22Rv1 (cell line): ENCODE data around the gene HDGFL2.

ENCODE experiments used
- H3K27ac ChIP-seq: fragments of 450-650 bp; 2 replicates; pipeline ENCODE4 v1.5.1; 2017
- CTCF ChIP-seq: fragments of 450-650 bp; IDR thresholded peaks from 2 replicates; pipeline ENCODE4 v1.5.1; 2017; ENCODE audit warnings: mild to moderate bottlenecking
- ZFX ChIP-seq: fragments of 450-650 bp; IDR thresholded peaks from 2 replicates; pipeline ENCODE4 v1.6.1; 2017; ENCODE audit warnings: antibody characterized with exemption, borderline replicate concordance

Gene HDGFL2

GRCh38 chr19:4513248-4513647, 41.2 kb downstream of the HDGFL2 start:
- no peak overlapping the region for H3K27ac ChIP-seq
- TF ChIP-seq CTCF (no peak), ZFX (no peak)

GRCh38 chr19:4515732-4516131, 43.6 kb downstream of the HDGFL2 start:
- TF ChIP-seq ZFX = no peak
- no peak for TF ChIP-seq CTCF
- no peak overlapping the region for H3K27ac ChIP-seq

- TF ChIP-seq CTCF = no peak
- no peak for TF ChIP-seq ZFX
- no peak overlapping the region for H3K27ac ChIP-seq
Measured at GRCh38 chr19:4516199-4516938, 44.3 kb downstream of the HDGFL2 start.

- TF ChIP-seq CTCF = no peak
- TF ChIP-seq ZFX = no peak
- no peak overlapping the region for H3K27ac ChIP-seq
Measured at GRCh38 chr19:4516939-4517300, 44.8 kb downstream of the HDGFL2 start.

- TF ChIP-seq CTCF (no peak), ZFX (no peak)
- no peak overlapping the region for H3K27ac ChIP-seq
Measured at GRCh38 chr19:4517451-4518057, 45.5 kb downstream of the HDGFL2 start.

- TF ChIP-seq CTCF (no peak), ZFX (no peak)
- H3K27ac ChIP-seq = no peak within 1 kb of the TSS
Measured at GRCh38 chr19:4518345-4519171, 46.5 kb downstream of the HDGFL2 start, which contains the start of gene PLIN4. Gene PLIN4, minus strand, starts transcription at chr19:4518486. Its CDS starts 214 bp downstream, at chr19:4518272.

- TF ChIP-seq CTCF = no peak
- TF ChIP-seq ZFX = no peak
- H3K27ac ChIP-seq = no peak overlapping the region
Measured at GRCh38 chr19:4519172-4519496, 47.0 kb downstream of the HDGFL2 start.
